T-cell (primary cell): ENCODE measurements around the gene SNTN. TPM values are rescaled to one million over a fixed set of nuclear protein-coding genes. Genes with fewer than 3 reads are reported as not detected.

Experiments
- ATAC-seq, 4 experiments: fragments of 200-7000 bp in 3 of 4; fragments of 150-1000 bp in 1 of 4; cut with Tn5 transposase; replicated peaks in 1 of 4; 1 replicate in 3 of 4; 2 replicates in 1 of 4; pipeline ENCODE4 v1.10.0; 2021; ENCODE audit warnings: moderate library complexity in 3 of 4, mild to moderate bottlenecking in 2 of 4, moderate number of reproducible peaks in 1 of 4
- CTCF ChIA-PET, 2 donors: fragments of 300-600 bp; sonication (Branson Sonifier 250); formaldehyde crosslinking; loops; one replicate each; lab custom pipeline; 2022; ENCODE audit warnings: antibody characterized with exemption in 2 of 2; lab: Charles Lee
- POLR2A ChIA-PET, 2 donors: fragments of 300-600 bp; sonication (Branson Sonifier 250); formaldehyde crosslinking; loops; one replicate each; lab custom pipeline; 2022; ENCODE audit warnings: antibody characterized with exemption in 2 of 2; lab: Charles Lee
- DNase-seq, 35 experiments: peaks; one replicate each; pipeline versions ENCODE4 v3.0.0 to v3.0.0-alpha.2; 2013 to 2023
- H3K27ac ChIP-seq: one replicate; pipeline ENCODE4 v1.5.1; 2013; ENCODE audit warnings: low read length
- H3K27me3 ChIP-seq, 2 experiments: replicated peaks in 1 of 2; 1 replicate in 1 of 2; 2 replicates in 1 of 2; pipeline versions ENCODE4 v1.6.1 to v1.7.0; 2013; ENCODE audit warnings: low read length in 1 of 2, mixed read lengths in 1 of 2; ENCODE audit not compliant: control insufficient read depth in 2 of 2, insufficient read depth in 2 of 2; ENCODE audit errors: extremely low read depth in 1 of 2
- H3K36me3 ChIP-seq, 2 donors: 1 replicate in 1 of 2; 2 replicates in 1 of 2; pipeline versions ENCODE4 v1.6.1 to v1.7.0; 2013; ENCODE audit warnings: low read length in 1 of 2; ENCODE audit not compliant: control insufficient read depth in 2 of 2, insufficient read depth in 1 of 2; ENCODE audit errors: extremely low read depth in 1 of 2
- H3K4me1 ChIP-seq, 2 experiments: 1 replicate in 1 of 2; 2 replicates in 1 of 2; pipeline versions ENCODE4 v1.6.1 to v1.7.0; 2013; ENCODE audit warnings: low read length in 2 of 2, mixed read lengths in 1 of 2; ENCODE audit not compliant: insufficient read depth in 2 of 2, control insufficient read depth in 1 of 2; ENCODE audit errors: extremely low read depth in 1 of 2
- H3K4me3 ChIP-seq, 2 donors: 1 replicate in 1 of 2; 2 replicates in 1 of 2; pipeline versions ENCODE4 v1.5.1 to v1.7.0; 2013; ENCODE audit warnings: mild to moderate bottlenecking in 2 of 2, low read length in 1 of 2, moderate library complexity in 1 of 2; ENCODE audit not compliant: control insufficient read depth in 1 of 2; ENCODE audit errors: extremely low read depth in 1 of 2
- H3K9me3 ChIP-seq: 2 replicates; pipeline ENCODE4 v1.7.0; 2013
- H3K27ac Mint-ChIP-seq, 2 donors: one replicate each; pipeline ENCODE4 v1.8.0; 2020 to 2021; ENCODE audit warnings: mild to moderate bottlenecking in 2 of 2, mixed read lengths in 2 of 2
- H3K27me3 Mint-ChIP-seq, 2 donors: one replicate each; pipeline ENCODE4 v1.8.0; 2021 to 2022; ENCODE audit warnings: mixed read lengths in 2 of 2
- H3K36me3 Mint-ChIP-seq: one replicate; pipeline ENCODE4 v1.8.0; 2021; ENCODE audit warnings: mixed read lengths
- H3K4me1 Mint-ChIP-seq, 3 donors: one replicate each; pipeline ENCODE4 v1.8.0; 2020 to 2022; ENCODE audit warnings: mixed read lengths in 3 of 3, mild to moderate bottlenecking in 1 of 3
- H3K4me3 Mint-ChIP-seq, 3 donors: one replicate each; pipeline ENCODE4 v1.8.0; 2020 to 2022; ENCODE audit warnings: mild to moderate bottlenecking in 3 of 3, mixed read lengths in 3 of 3, moderate library complexity in 3 of 3
- H3K9me3 Mint-ChIP-seq, 3 donors: one replicate each; pipeline ENCODE4 v1.8.0; 2020 to 2022; ENCODE audit warnings: mixed read lengths in 3 of 3
- WGBS: methylation state at CpG from one replicate; pipeline ENCODE4 v1.1.5; 2013; ENCODE audit warnings: missing lambda C conversion rate; ENCODE audit not compliant: insufficient coverage; 5-methylcytosine and 5-hydroxymethylcytosine counted together
- total RNA-seq, 35 experiments: library from RNA in 6 of 35; stranded (reverse) in 6 of 35; fragments of 120-200 nt in 1 of 35; gene quantifications; one replicate each; pipeline versions ENCODE4 v1.2.1 to v1.2.4 and lab custom pipeline; 2013 to 2026

SNTN gene
- total RNA-seq, 5 donors from 2014 or later (not counting 1 experiment from before 2014, with no cell fraction given) = not detected

DNA sequence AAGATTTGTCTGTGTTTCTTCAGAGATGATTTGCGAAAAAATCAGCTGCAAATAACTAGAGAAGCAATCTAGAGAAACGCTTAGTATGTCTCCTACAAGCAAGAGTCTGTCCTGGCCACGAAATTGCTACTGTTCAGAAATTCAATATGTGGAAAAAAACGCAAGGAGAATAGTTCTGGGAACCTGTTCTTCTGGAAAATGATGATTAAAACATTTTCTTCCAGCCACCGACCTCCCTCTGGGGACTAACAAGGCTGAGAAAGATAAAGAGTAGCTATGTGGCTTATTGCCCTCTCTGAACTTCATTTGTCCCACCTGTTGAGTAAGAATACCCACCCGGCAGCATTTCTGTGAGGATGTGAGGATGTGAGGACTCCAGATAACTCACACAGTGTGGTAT lies 31.6 kb downstream of the SNTN start:
- H3K4me3 ChIP-seq = no peak overlapping the region
- WGBS = 83% methylated on average over 1 of the region's 6 CpGs
- Mint-ChIP-seq H3K9me3 (no peaks in the 10 kb centered on the region), H3K4me1 (no peaks in the 10 kb centered on the region), H3K27me3 (peaks cover 4 to 12% of the 10 kb centered on the region in 2 donors), H3K27ac (no peak overlapping the region), H3K4me3 (no peak overlapping the region), H3K36me3 (no peaks in the 10 kb centered on the region)
- no peaks in the 10 kb centered on the region for H3K9me3 ChIP-seq
- DNase-seq = no peak
- H3K27me3 ChIP-seq = no peaks in the 10 kb centered on the region
- no peak for ATAC-seq
- ChIA-PET CTCF (no interaction called here), POLR2A (no interaction called here)
- no peaks in the 10 kb centered on the region for H3K4me1 ChIP-seq
- H3K27ac ChIP-seq = no peak overlapping the region
- no peaks in the 10 kb centered on the region for H3K36me3 ChIP-seq

- Mint-ChIP-seq H3K27ac (no peak overlapping the region), H3K4me1 (no peaks in the 10 kb centered on the region), H3K27me3 (peaks cover 4 to 12% of the 10 kb centered on the region in 2 donors), H3K9me3 (no peaks in the 10 kb centered on the region), H3K4me3 (no peak overlapping the region), H3K36me3 (no peaks in the 10 kb centered on the region)
- DNase-seq (no peak), ATAC-seq (no peak)
- CTCF ChIA-PET = no interaction called here
- no peaks in the 10 kb centered on the region for H3K4me1 ChIP-seq
- H3K9me3 ChIP-seq = no peaks in the 10 kb centered on the region
- POLR2A ChIA-PET = no interaction called here
- H3K4me3 ChIP-seq = no peak overlapping the region
- no peaks in the 10 kb centered on the region for H3K36me3 ChIP-seq
- H3K27me3 ChIP-seq = no peaks in the 10 kb centered on the region
- no peak overlapping the region for H3K27ac ChIP-seq
- 83% methylated on average over 2 of the region's 2 CpGs for WGBS
These were observed 32.9 kb downstream of the SNTN start for GRCh38 chr3:63685340-63685739.

- WGBS = 78% methylated on average over 9 of the region's 9 CpGs
- Mint-ChIP-seq H3K4me1 (no peaks in the 10 kb centered on the region), H3K36me3 (no peaks in the 10 kb centered on the region), H3K9me3 (peaks cover 5 to 14% (median 10%) of the 10 kb centered on the region in 3 donors), H3K27ac (no peak overlapping the region), H3K4me3 (no peak overlapping the region), H3K27me3 (peaks cover 4 to 12% of the 10 kb centered on the region in 2 donors)
- CTCF ChIA-PET = no interaction called here
- no peak overlapping the region for H3K27ac ChIP-seq
- ATAC-seq (no peak), DNase-seq (no peak)
- H3K4me3 ChIP-seq = no peak overlapping the region
- no peaks in the 10 kb centered on the region for H3K27me3 ChIP-seq
- H3K9me3 ChIP-seq = no peaks in the 10 kb centered on the region
- POLR2A ChIA-PET = no interaction called here
- H3K36me3 ChIP-seq = no peaks in the 10 kb centered on the region
- no peaks in the 10 kb centered on the region for H3K4me1 ChIP-seq
These were observed 35.1 kb downstream of the SNTN start for GRCh38 chr3:63687278-63688225.

- no peak overlapping the region for H3K27ac ChIP-seq
- no peaks in the 10 kb centered on the region for H3K9me3 ChIP-seq
- ChIA-PET CTCF (no interaction called here), POLR2A (no interaction called here)
- H3K36me3 ChIP-seq = no peaks in the 10 kb centered on the region
- WGBS = 67% methylated on average over 1 of the region's 1 CpG
- Mint-ChIP-seq H3K4me1 (no peaks in the 10 kb centered on the region), H3K4me3 (no peak overlapping the region), H3K27me3 (peaks cover 7 to 12% of the 10 kb centered on the region in 2 donors), H3K27ac (no peak overlapping the region), H3K9me3 (peaks cover 9 to 17% (median 14%) of the 10 kb centered on the region in 3 donors), H3K36me3 (no peaks in the 10 kb centered on the region)
- H3K4me1 ChIP-seq = no peaks in the 10 kb centered on the region
- ATAC-seq = no peak
- H3K4me3 ChIP-seq = no peak overlapping the region
- no peak for DNase-seq
- H3K27me3 ChIP-seq = peaks cover 0 to 2% of the 10 kb centered on the region in 2 experiments
These were observed 36.8 kb downstream of the SNTN start for GRCh38 chr3:63689285-63689684.

DNA sequence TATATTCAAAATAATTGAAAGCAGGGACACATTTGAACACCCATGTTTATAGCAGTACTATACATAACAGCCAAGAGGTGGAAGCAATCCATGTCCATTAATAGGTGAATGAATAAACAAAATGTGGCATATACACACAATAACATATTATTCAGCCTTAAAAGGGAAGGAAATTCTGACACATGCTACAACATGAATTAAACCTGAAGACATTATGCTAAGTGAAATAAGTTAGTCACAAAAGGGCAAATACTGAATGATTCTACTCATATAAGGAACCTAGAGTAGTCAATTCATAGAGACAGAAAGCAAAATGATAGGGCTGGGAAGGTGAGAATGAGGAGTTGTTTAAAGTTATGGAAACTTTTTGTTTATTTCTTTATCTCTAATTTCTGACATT lies 40.9 kb downstream of the SNTN start:
- Histone ChIP-seq H3K9me3 (no peaks in the 10 kb centered on the region), H3K4me3 (no peak overlapping the region), H3K27ac (no peak overlapping the region), H3K27me3 (peaks cover 0 to 2% of the 10 kb centered on the region in 2 experiments), H3K4me1 (no peaks in the 10 kb centered on the region), H3K36me3 (no peaks in the 10 kb centered on the region)
- H3K4me1 Mint-ChIP-seq = no peaks in the 10 kb centered on the region
- no peaks in the 10 kb centered on the region for H3K36me3 Mint-ChIP-seq
- no peak overlapping the region for H3K27ac Mint-ChIP-seq
- DNase-seq = no peak
- CTCF ChIA-PET = no interaction called here
- peaks cover 13 to 20% (median 16%) of the 10 kb centered on the region in 3 donors for H3K9me3 Mint-ChIP-seq
- H3K27me3 Mint-ChIP-seq = peaks cover 0 to 5% of the 10 kb centered on the region in 2 donors
- POLR2A ChIA-PET = no interaction called here
- ATAC-seq = no peak
- H3K4me3 Mint-ChIP-seq = no peak overlapping the region

GRCh38 chr3:63705092-63705645 lies 52.7 kb downstream of the SNTN start:
- DNase-seq (no peak), ATAC-seq (no peak)
- H3K27me3 Mint-ChIP-seq = peaks cover 0 to 3% of the 10 kb centered on the region in 2 donors
- Histone ChIP-seq H3K36me3 (no peaks in the 10 kb centered on the region), H3K4me1 (no peaks in the 10 kb centered on the region), H3K27ac (no peak overlapping the region), H3K27me3 (no peaks in the 10 kb centered on the region), H3K4me3 (no peak overlapping the region), H3K9me3 (no peaks in the 10 kb centered on the region)
- POLR2A ChIA-PET = no interaction called here
- H3K4me3 Mint-ChIP-seq = no peak overlapping the region
- H3K4me1 Mint-ChIP-seq = no peaks in the 10 kb centered on the region
- H3K36me3 Mint-ChIP-seq = no peaks in the 10 kb centered on the region
- CTCF ChIA-PET = no interaction called here
- H3K27ac Mint-ChIP-seq = no peak overlapping the region
- WGBS = no CpG with 5 or more reads among the region's 4 CpGs
- H3K9me3 Mint-ChIP-seq = no peaks in the 10 kb centered on the region
